Liver (tissue), 3 donors: ENCODE results near the gene UTP25.

ENCODE experiments used
- GABPA ChIP-seq, 2 donors: IDR thresholded peaks in 1 of 2; conservative IDR thresholded peaks in 1 of 2; 2 replicates each; pipeline ENCODE4 v1.6.1; 2016; ENCODE audit warnings: antibody characterized with exemption in 2 of 2, mild to moderate bottlenecking in 1 of 2, moderate library complexity in 1 of 2
- JUND ChIP-seq, 2 donors: IDR thresholded peaks; 2 replicates each; pipeline ENCODE4 v1.6.1; 2016; ENCODE audit warnings: antibody characterized with exemption in 2 of 2
- YY1 ChIP-seq: IDR thresholded peaks from 2 replicates; pipeline ENCODE4 v1.6.1; 2016; ENCODE audit warnings: antibody characterized with exemption, mild to moderate bottlenecking
- TF ChIP-seq, protein P1 (sequence below): fragments of 150-350 bp; IDR thresholded peaks from 2 replicates; pipeline ENCODE4 v1.5.1; 2017; ENCODE audit warnings: improper control_type of control experiment, low read depth, low read length; ENCODE audit not compliant: missing input control
- TF ChIP-seq, protein P2 (sequence below): IDR thresholded peaks from 2 replicates; pipeline ENCODE4 v1.6.1; 2016; ENCODE audit warnings: antibody characterized with exemption, mild to moderate bottlenecking
- donor health status: healthy.
- donor health status: healthy.

DNA sequence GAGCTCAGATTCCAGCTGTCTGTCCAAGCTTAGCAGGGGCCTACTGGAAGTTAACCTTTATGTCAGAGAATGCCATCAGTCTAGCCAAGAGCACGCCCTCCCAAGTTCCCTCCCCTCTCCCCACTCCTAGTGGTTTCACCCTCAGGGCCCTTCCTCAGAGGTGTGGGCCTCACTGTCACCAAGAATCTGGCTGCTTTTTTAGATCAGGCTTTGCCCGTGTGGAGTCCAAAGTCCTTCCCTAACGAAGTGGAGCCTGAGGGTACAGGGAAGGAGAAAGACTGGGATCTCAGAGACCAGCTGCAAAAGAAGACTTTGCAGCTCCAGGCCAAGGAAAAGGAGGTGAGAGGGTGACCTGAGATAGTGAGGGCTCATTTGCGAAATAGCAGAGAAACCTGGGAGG, 47.5 kb upstream of the UTP25 start:
- TF ChIP-seq, protein P1, sequence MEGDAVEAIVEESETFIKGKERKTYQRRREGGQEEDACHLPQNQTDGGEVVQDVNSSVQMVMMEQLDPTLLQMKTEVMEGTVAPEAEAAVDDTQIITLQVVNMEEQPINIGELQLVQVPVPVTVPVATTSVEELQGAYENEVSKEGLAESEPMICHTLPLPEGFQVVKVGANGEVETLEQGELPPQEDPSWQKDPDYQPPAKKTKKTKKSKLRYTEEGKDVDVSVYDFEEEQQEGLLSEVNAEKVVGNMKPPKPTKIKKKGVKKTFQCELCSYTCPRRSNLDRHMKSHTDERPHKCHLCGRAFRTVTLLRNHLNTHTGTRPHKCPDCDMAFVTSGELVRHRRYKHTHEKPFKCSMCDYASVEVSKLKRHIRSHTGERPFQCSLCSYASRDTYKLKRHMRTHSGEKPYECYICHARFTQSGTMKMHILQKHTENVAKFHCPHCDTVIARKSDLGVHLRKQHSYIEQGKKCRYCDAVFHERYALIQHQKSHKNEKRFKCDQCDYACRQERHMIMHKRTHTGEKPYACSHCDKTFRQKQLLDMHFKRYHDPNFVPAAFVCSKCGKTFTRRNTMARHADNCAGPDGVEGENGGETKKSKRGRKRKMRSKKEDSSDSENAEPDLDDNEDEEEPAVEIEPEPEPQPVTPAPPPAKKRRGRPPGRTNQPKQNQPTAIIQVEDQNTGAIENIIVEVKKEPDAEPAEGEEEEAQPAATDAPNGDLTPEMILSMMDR, result no peak
- TF ChIP-seq GABPA (IDR thresholded peaks at IDR 0.05 in 1 of 2, conservative IDR thresholded peaks at IDR 0.05 in 1 of 2) (no peak), JUND (IDR thresholded peaks at IDR 0.05) (no peak), YY1 (no peak)
- TF ChIP-seq, protein P2, sequence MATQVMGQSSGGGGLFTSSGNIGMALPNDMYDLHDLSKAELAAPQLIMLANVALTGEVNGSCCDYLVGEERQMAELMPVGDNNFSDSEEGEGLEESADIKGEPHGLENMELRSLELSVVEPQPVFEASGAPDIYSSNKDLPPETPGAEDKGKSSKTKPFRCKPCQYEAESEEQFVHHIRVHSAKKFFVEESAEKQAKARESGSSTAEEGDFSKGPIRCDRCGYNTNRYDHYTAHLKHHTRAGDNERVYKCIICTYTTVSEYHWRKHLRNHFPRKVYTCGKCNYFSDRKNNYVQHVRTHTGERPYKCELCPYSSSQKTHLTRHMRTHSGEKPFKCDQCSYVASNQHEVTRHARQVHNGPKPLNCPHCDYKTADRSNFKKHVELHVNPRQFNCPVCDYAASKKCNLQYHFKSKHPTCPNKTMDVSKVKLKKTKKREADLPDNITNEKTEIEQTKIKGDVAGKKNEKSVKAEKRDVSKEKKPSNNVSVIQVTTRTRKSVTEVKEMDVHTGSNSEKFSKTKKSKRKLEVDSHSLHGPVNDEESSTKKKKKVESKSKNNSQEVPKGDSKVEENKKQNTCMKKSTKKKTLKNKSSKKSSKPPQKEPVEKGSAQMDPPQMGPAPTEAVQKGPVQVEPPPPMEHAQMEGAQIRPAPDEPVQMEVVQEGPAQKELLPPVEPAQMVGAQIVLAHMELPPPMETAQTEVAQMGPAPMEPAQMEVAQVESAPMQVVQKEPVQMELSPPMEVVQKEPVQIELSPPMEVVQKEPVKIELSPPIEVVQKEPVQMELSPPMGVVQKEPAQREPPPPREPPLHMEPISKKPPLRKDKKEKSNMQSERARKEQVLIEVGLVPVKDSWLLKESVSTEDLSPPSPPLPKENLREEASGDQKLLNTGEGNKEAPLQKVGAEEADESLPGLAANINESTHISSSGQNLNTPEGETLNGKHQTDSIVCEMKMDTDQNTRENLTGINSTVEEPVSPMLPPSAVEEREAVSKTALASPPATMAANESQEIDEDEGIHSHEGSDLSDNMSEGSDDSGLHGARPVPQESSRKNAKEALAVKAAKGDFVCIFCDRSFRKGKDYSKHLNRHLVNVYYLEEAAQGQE, result no peak
